AG09319 (cell line): ENCODE results near the gene SNED1.

Experiments
- DNase-seq: peaks from one replicate; pipeline ENCODE4 v3.0.0-alpha.2; 2010; ENCODE audit warnings: low read depth; ENCODE audit errors: extremely low read depth
- TF ChIP-seq, protein P1 (sequence below): IDR thresholded peaks from 2 replicates; pipeline ENCODE4 v1.5.1; 2011; ENCODE audit warnings: low read depth, mild to moderate bottlenecking, inconsistent platforms, low read length, moderate library complexity

The SNED1 gene

GRCh38 chr2:241071677-241072111, 73.3 kb downstream of the SNED1 start:
- no peak for DNase-seq
- TF ChIP-seq, protein P1, sequence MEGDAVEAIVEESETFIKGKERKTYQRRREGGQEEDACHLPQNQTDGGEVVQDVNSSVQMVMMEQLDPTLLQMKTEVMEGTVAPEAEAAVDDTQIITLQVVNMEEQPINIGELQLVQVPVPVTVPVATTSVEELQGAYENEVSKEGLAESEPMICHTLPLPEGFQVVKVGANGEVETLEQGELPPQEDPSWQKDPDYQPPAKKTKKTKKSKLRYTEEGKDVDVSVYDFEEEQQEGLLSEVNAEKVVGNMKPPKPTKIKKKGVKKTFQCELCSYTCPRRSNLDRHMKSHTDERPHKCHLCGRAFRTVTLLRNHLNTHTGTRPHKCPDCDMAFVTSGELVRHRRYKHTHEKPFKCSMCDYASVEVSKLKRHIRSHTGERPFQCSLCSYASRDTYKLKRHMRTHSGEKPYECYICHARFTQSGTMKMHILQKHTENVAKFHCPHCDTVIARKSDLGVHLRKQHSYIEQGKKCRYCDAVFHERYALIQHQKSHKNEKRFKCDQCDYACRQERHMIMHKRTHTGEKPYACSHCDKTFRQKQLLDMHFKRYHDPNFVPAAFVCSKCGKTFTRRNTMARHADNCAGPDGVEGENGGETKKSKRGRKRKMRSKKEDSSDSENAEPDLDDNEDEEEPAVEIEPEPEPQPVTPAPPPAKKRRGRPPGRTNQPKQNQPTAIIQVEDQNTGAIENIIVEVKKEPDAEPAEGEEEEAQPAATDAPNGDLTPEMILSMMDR: no peak

DNA sequence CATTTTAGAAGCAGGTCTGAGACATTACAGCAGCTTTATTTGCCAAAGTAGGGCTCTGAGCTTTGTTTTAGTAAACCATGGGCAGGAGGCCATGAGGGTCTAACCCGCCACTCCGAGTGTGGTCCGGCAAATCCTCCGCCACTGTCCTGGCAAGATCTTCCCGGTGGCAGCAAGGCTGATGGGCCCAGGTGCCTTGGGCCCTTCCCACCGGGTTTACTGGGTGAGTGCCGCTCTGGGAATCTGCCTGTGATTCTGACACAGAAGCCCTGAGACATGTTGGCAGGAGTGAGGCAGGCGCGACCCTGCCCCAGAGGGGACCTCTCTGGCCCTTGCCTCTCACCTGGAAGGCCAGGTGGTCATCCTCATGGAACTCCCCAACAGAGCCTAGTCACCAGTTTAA, 73.7 kb downstream of the SNED1 start:
- no peak for DNase-seq
- TF ChIP-seq, protein P1: no peak

- TF ChIP-seq, protein P1: no peak
- no peak for DNase-seq
Measured at GRCh38 chr2:241072553-241073165, 74.2 kb downstream of the SNED1 start.

- TF ChIP-seq, protein P1: no peak
- DNase-seq: no peak
Measured at GRCh38 chr2:241073166-241074064, 75.0 kb downstream of the SNED1 start.

- TF ChIP-seq, protein P1: no peak
- no peak for DNase-seq
Measured at GRCh38 chr2:241074065-241074818, 75.8 kb downstream of the SNED1 start.

- TF ChIP-seq, protein P1: no peak
- no peak for DNase-seq
Measured at GRCh38 chr2:241074901-241075540, 76.6 kb downstream of the SNED1 start.
